H1 (cell line): Measurements from ENCODE around the gene CCNG2. TPM values are rescaled to one million over a fixed set of nuclear protein-coding genes. Genes with fewer than 3 reads are reported as not detected.

ENCODE experiments used
- CTCF ChIA-PET: fragments of 300-600 bp; sonication (Branson Sonifier 250); formaldehyde crosslinking; loops from one replicate; lab custom pipeline; 2021; ENCODE audit not compliant: partially characterized antibody; lab: Charles Lee
- POLR2A ChIA-PET: fragments of 300-600 bp; sonication (Branson Sonifier 250); formaldehyde crosslinking; loops from one replicate; lab custom pipeline; 2021; ENCODE audit warnings: inconsistent platforms; ENCODE audit not compliant: partially characterized antibody; lab: Charles Lee
- DNase-seq, 2 experiments: peaks; one replicate each; pipeline versions ENCODE4 v3.0.0 to v3.0.0-alpha.2; 2010 to 2022; ENCODE audit warnings: low spot score in 2 of 2, low read depth in 1 of 2, mixed read lengths in 1 of 2
- FAIRE-seq: peaks from 2 replicates; lab custom pipeline; 2011; peaks lifted over from hg19 to GRCh38; lab: Jason Lieb, UNC
- H2AFZ ChIP-seq: 2 replicates; pipeline ENCODE4 v1.8.1; 2012; ENCODE audit warnings: low read length, inconsistent platforms
- H2AK5ac ChIP-seq: 2 replicates; pipeline ENCODE4 v1.6.1; 2013; ENCODE audit warnings: low read depth, low read length
- H2BK120ac ChIP-seq: replicated peaks from 2 replicates; pipeline ENCODE3; 2013; ENCODE audit warnings: low read depth, low read length, inconsistent platforms
- H2BK12ac ChIP-seq: 2 replicates; pipeline ENCODE4 v1.6.1; 2013; ENCODE audit warnings: low read depth, low read length
- H2BK15ac ChIP-seq: 2 replicates; pipeline ENCODE4 v1.6.1; 2013; ENCODE audit warnings: low read length
- H2BK20ac ChIP-seq: 2 replicates; pipeline ENCODE4 v1.6.1; 2013; ENCODE audit warnings: low read length
- H2BK5ac ChIP-seq: 2 replicates; pipeline ENCODE4 v1.6.1; 2013; ENCODE audit warnings: low read depth, low read length
- H3K14ac ChIP-seq: 2 replicates; pipeline ENCODE4 v1.6.1; 2013; ENCODE audit warnings: inconsistent platforms; ENCODE audit not compliant: insufficient read length
- H3K18ac ChIP-seq: 2 replicates; pipeline ENCODE4 v1.6.1; 2013; ENCODE audit warnings: low read length; ENCODE audit errors: extremely low read depth
- H3K23ac ChIP-seq: 2 replicates; pipeline ENCODE4 v1.6.1; 2013; ENCODE audit warnings: inconsistent platforms; ENCODE audit not compliant: insufficient read length
- H3K23me2 ChIP-seq: 2 replicates; pipeline ENCODE4 v1.6.1; 2013; ENCODE audit warnings: low read depth, low read length
- H3K27ac ChIP-seq: 2 replicates; pipeline ENCODE4 v1.6.1; 2011; ENCODE audit warnings: low read depth, low read length, inconsistent platforms
- H3K27me3 ChIP-seq, 4 experiments: replicated peaks in 1 of 4; 1 replicate in 1 of 4; 2 replicates in 3 of 4; pipeline versions ENCODE4 v1.6.1 to v1.8.1; 2011 to 2013; ENCODE audit warnings: low read length in 3 of 4, mild to moderate bottlenecking in 3 of 4, inconsistent platforms in 2 of 4, mixed read lengths in 2 of 4, moderate library complexity in 1 of 4; ENCODE audit not compliant: control insufficient read depth in 3 of 4, insufficient read depth in 3 of 4; ENCODE audit errors: extremely low read depth in 1 of 4
- H3K36me3 ChIP-seq, 4 experiments: 2 replicates each; pipeline versions ENCODE4 v1.6.1 to v1.8.1; 2011 to 2013; ENCODE audit warnings: mild to moderate bottlenecking in 4 of 4, low read length in 3 of 4, moderate library complexity in 2 of 4, control low read depth in 1 of 4, inconsistent platforms in 1 of 4; ENCODE audit not compliant: insufficient read depth in 4 of 4, control insufficient read depth in 2 of 4
- H3K4ac ChIP-seq: replicated peaks from 2 replicates; pipeline ENCODE3; 2013; ENCODE audit warnings: low read length, low read depth, mixed read lengths, inconsistent platforms; ENCODE audit not compliant: insufficient read length
- H3K4me1 ChIP-seq, 4 experiments: replicated peaks in 1 of 4; 1 replicate in 1 of 4; 2 replicates in 3 of 4; pipeline versions ENCODE4 v1.6.1 to v1.8.1; 2011 to 2013; ENCODE audit warnings: low read length in 3 of 4, inconsistent platforms in 2 of 4, mixed read lengths in 1 of 4; ENCODE audit not compliant: insufficient read depth in 4 of 4, control insufficient read depth in 3 of 4
- H3K4me2 ChIP-seq, 2 experiments: 2 replicates each; pipeline versions ENCODE4 v1.6.1 to v1.8.1; 2011 to 2013; ENCODE audit warnings: low read depth in 2 of 2, low read length in 2 of 2, control low read depth in 1 of 2, inconsistent platforms in 1 of 2, mild to moderate bottlenecking in 1 of 2; ENCODE audit not compliant: insufficient read depth in 1 of 2
- H3K4me3 ChIP-seq, 4 experiments: fragments of 200-600, 300-600 bp in 1 of 4; sonication (generic), shearing (Covaris generic), sonication (Bioruptor Twin) in 1 of 4; 2 replicates each; pipeline versions ENCODE4 v1.5.1 to v1.8.1; 2011 to 2016; ENCODE audit warnings: low read length in 4 of 4, low read depth in 3 of 4, control low read depth in 2 of 4, inconsistent platforms in 2 of 4, mild to moderate bottlenecking in 2 of 4, mixed read lengths in 1 of 4, moderate library complexity in 1 of 4; ENCODE audit not compliant: insufficient read depth in 2 of 4; ENCODE audit errors: extremely low read depth in 1 of 4
- H3K56ac ChIP-seq: replicated peaks from 2 replicates; pipeline ENCODE3; 2013; ENCODE audit warnings: low read depth, mild to moderate bottlenecking, mixed read lengths, low read length, inconsistent platforms; ENCODE audit not compliant: insufficient read length
- H3K79me1 ChIP-seq: 2 replicates; pipeline ENCODE4 v1.6.1; 2013; ENCODE audit warnings: low read depth, low read length, control low read depth
- H3K79me2 ChIP-seq, 2 experiments: 2 replicates each; pipeline versions ENCODE4 v1.6.1 to v1.8.1; 2012 to 2013; ENCODE audit warnings: low read length in 2 of 2, mild to moderate bottlenecking in 2 of 2, inconsistent platforms in 1 of 2; ENCODE audit not compliant: insufficient read depth in 2 of 2, control insufficient read depth in 1 of 2
- H3K9ac ChIP-seq, 4 experiments: replicated peaks in 1 of 4; 1 replicate in 1 of 4; 2 replicates in 3 of 4; pipeline versions ENCODE4 v1.6.1 to v1.8.1; 2011 to 2013; ENCODE audit warnings: low read depth in 3 of 4, low read length in 3 of 4, control low read depth in 2 of 4, mild to moderate bottlenecking in 2 of 4, moderate library complexity in 2 of 4, inconsistent platforms in 1 of 4; ENCODE audit errors: extremely low read depth in 1 of 4
- H3K9me3 ChIP-seq, 2 experiments: 2 replicates each; pipeline versions ENCODE4 v1.6.1 to v1.8.1; 2012 to 2013; ENCODE audit warnings: mild to moderate bottlenecking in 2 of 2, moderate library complexity in 2 of 2, control low read depth in 1 of 2, inconsistent platforms in 1 of 2, low read depth in 1 of 2, low read length in 1 of 2, mixed read lengths in 1 of 2; ENCODE audit not compliant: insufficient read depth in 2 of 2
- H4K20me1 ChIP-seq, 2 experiments: replicated peaks in 1 of 2; 2 replicates each; pipeline versions ENCODE3 to v1.8.1; 2011 to 2013; ENCODE audit warnings: inconsistent platforms in 2 of 2, low read length in 2 of 2, mild to moderate bottlenecking in 1 of 2; ENCODE audit not compliant: insufficient read depth in 2 of 2, control insufficient read depth in 1 of 2
- H4K5ac ChIP-seq: 2 replicates; pipeline ENCODE4 v1.6.1; 2013; ENCODE audit warnings: low read length, low read depth, mixed read lengths, inconsistent platforms; ENCODE audit not compliant: insufficient read length
- H4K8ac ChIP-seq: 2 replicates; pipeline ENCODE4 v1.8.0; 2013; ENCODE audit warnings: mild to moderate bottlenecking, moderate library complexity, low read length, inconsistent platforms; ENCODE audit not compliant: insufficient read depth; ENCODE audit errors: extremely low read depth
- H4K91ac ChIP-seq: replicated peaks from 2 replicates; pipeline ENCODE3; 2013; ENCODE audit warnings: low read length, mixed read lengths, inconsistent platforms; ENCODE audit not compliant: insufficient read length
- CBX5 ChIP-seq: fragments of 300-800, 300-1000 bp; sonication (generic); IDR thresholded peaks from 2 replicates; pipeline ENCODE4 v1.7.1; 2016; ENCODE audit warnings: antibody characterized with exemption, low read length, low read depth
- EP300 ChIP-seq, 2 experiments: IDR thresholded peaks; 1 replicate in 1 of 2; 2 replicates in 1 of 2; pipeline ENCODE4 v1.6.1; 2011 to 2012; ENCODE audit warnings: low read depth in 2 of 2, low read length in 2 of 2, mild to moderate bottlenecking in 2 of 2, borderline replicate concordance in 1 of 2, inconsistent platforms in 1 of 2, moderate library complexity in 1 of 2
- FOSL1 ChIP-seq: IDR thresholded peaks from 2 replicates; pipeline ENCODE4 v1.6.1; 2011; ENCODE audit warnings: mild to moderate bottlenecking, low read depth, low read length, moderate library complexity; ENCODE audit not compliant: insufficient read depth
- GTF2F1 ChIP-seq: IDR thresholded peaks from 2 replicates; pipeline ENCODE4 v1.6.1; 2012; ENCODE audit warnings: low read depth, low read length, improper control_type of control experiment, borderline replicate concordance
- HDAC6 ChIP-seq: IDR thresholded peaks from one replicate; pipeline ENCODE4 v1.7.1; 2012; ENCODE audit warnings: low read depth, mild to moderate bottlenecking, inconsistent platforms, low read length, moderate library complexity
- NRF1 ChIP-seq: IDR thresholded peaks from 2 replicates; pipeline ENCODE4 v1.6.1; 2011; ENCODE audit warnings: mild to moderate bottlenecking, low read depth, low read length, improper control_type of control experiment
- POLR2A ChIP-seq, 2 experiments: IDR thresholded peaks; 1 replicate in 1 of 2; 2 replicates in 1 of 2; pipeline ENCODE4 v1.6.1; 2011; ENCODE audit warnings: low read depth in 2 of 2, low read length in 2 of 2, mild to moderate bottlenecking in 2 of 2; ENCODE audit errors: control extremely low read depth in 1 of 2
- WGBS, 2 experiments: shearing (Covaris generic) in 1 of 2; methylation state at CpG; one replicate each; pipeline versions ENCODE4 v1.1.6 to v1.1.7; 2013 to 2015; ENCODE audit warnings: low lambda C conversion rate in 2 of 2, mixed read lengths in 2 of 2, inconsistent platforms in 1 of 2, low coverage in 1 of 2, missing lambda C conversion rate in 1 of 2; ENCODE audit not compliant: insufficient replicate concordance in 2 of 2, insufficient coverage in 1 of 2, insufficient read length in 1 of 2; ENCODE audit errors: extremely low coverage in 1 of 2, missing lambda C conversion rate in 1 of 2; 5-methylcytosine and 5-hydroxymethylcytosine counted together
- polyA plus RNA-seq, 7 experiments: library from polyadenylated mRNA; depleted of rRNA in 3 of 7; stranded (reverse) in 5 of 7; unstranded in 2 of 7; fragments of >200 nt in 5 of 7; fragments of 200-250 nt in 2 of 7; gene quantifications; 1 replicate in 5 of 7; 2 replicates in 1 of 7; 4 replicates in 1 of 7; pipeline versions ENCODE4 v1.2.1 to v1.2.3, GENCODE V29; 2011 to 2013; ENCODE audit warnings: missing spikeins in 2 of 7, mixed read lengths in 2 of 7
- total RNA-seq: library from RNA; stranded (reverse); fragmentation: NEBNext Ultra II Directional; extraction: Animal tissue kit (Norgen Biotek cat#: 25700); gene quantifications from 2 replicates; pipeline ENCODE4 v1.2.1, GENCODE V29; 2021

The CCNG2 gene
- total and polyA plus RNA-seq, 2 of the 8 experiments (the other 6 are each of a cell fraction or from before 2014, with no cell fraction given): 3.5 to 13.9 TPM

GRCh38 chr4:77219266-77219665 lies 62.3 kb downstream of the CCNG2 start:
- Histone ChIP-seq H3K79me1 (no peaks in the 10 kb centered on the region), H3K36me3 (no peaks in the 10 kb centered on the region), H3K23ac (no peak overlapping the region), H2AK5ac (no peak overlapping the region), H3K4ac (no peak overlapping the region), H3K79me2 (no peaks in the 10 kb centered on the region), H3K9me3 (no peaks in the 10 kb centered on the region), H4K20me1 (peaks cover 0 to 1% of the 10 kb centered on the region in 2 experiments), H3K27me3 (no peaks in the 10 kb centered on the region; a peak in 1 of 7 replicates), H3K9ac (no peak overlapping the region), H2BK5ac (no peak overlapping the region), H3K4me3 (no peak overlapping the region), H3K56ac (no peak overlapping the region), H3K4me1 (no peaks in the 10 kb centered on the region), H4K5ac (no peak overlapping the region), H3K23me2 (no peaks in the 10 kb centered on the region), H2BK15ac (no peak overlapping the region), H2BK120ac (no peak overlapping the region), H2AFZ (no peak overlapping the region), H4K8ac (no peak overlapping the region), H3K4me2 (no peak overlapping the region), H2BK12ac (no peak overlapping the region), H4K91ac (no peak overlapping the region), H3K27ac (no peak overlapping the region), H2BK20ac (no peak overlapping the region), H3K14ac (no peak overlapping the region), H3K18ac (no peak overlapping the region)
- DNase-seq (no peak), FAIRE-seq (no peak)
- ChIA-PET POLR2A (no interaction called here), CTCF (no interaction called here)
- WGBS, 2 experiments: 68% methylated on average over 2 of the region's 2 CpGs; no CpG with 5 or more reads in 1 of the 2 experiments
- TF ChIP-seq GTF2F1 (no peak), FOSL1 (no peak), NRF1 (no peak), HDAC6 (no peak), POLR2A (IDR thresholded peaks at IDR 0.05; ENCODE audit: control extremely low read depth in 1 of 2, low read depth in 2 of 2, low read length in 2 of 2) (no peak), CBX5 (no peak), EP300 (IDR thresholded peaks at IDR 0.05; ENCODE audit: borderline replicate concordance in 1 of 2, low read depth in 2 of 2, low read length in 2 of 2) (no peak)
